Upper lobe of right lung (tissue), 1 donor: Measurements from ENCODE around the gene TFIP11. TPM values are rescaled to one million over a fixed set of nuclear protein-coding genes. Genes with fewer than 3 reads are reported as not detected.

ENCODE experiments used
- ATAC-seq: fragments of 200-7000 bp; cut with Tn5 transposase; one replicate; pipeline ENCODE4 v1.9.1; 2020; ENCODE audit warnings: mild to moderate bottlenecking, moderate library complexity
- DNase-seq: peaks from one replicate; pipeline ENCODE4 v3.0.0-alpha.2; 2020
- H3K27ac ChIP-seq: fragments of 200-600 bp; one replicate; pipeline ENCODE4 v1.8.0; 2022
- H3K27me3 ChIP-seq: fragments of 200-600 bp; one replicate; pipeline ENCODE4 v1.8.0; 2022; ENCODE audit warnings: mild to moderate bottlenecking
- H3K36me3 ChIP-seq: fragments of 200-600 bp; one replicate; pipeline ENCODE4 v1.8.0; 2022
- H3K4me1 ChIP-seq: fragments of 200-600 bp; one replicate; pipeline ENCODE4 v1.8.0; 2022
- H3K4me3 ChIP-seq: fragments of 200-600 bp; one replicate; pipeline ENCODE4 v1.8.0; 2022; ENCODE audit warnings: mild to moderate bottlenecking
- H3K9me3 ChIP-seq: fragments of 200-600 bp; one replicate; pipeline ENCODE4 v1.8.0; 2022
- intact Hi-C: fragments of 100-400 bp; cut with DNase I; formaldehyde crosslinking; loops from one replicate; pipeline ENCODE4 v1.11.0; 2022
- total RNA-seq: library from RNA; stranded (reverse); fragmentation: NEBNext Ultra II Directional; extraction: Animal tissue kit (Norgen Biotek cat#: 25700); gene quantifications from one replicate; pipeline ENCODE4 v1.2.1, GENCODE V29; 2021
- TF ChIP-seq, protein P1 (sequence below): fragments of 200-600 bp; IDR thresholded peaks from one replicate; pipeline ENCODE4 v1.8.0; 2022; ENCODE audit warnings: antibody characterized with exemption
- donor health status: DM: no; HTN: yes; CAD: no; lungs with severe emphysema.

TFIP11 gene
- total RNA-seq, 1 donor from 2014 or later = 33.1 TPM

DNA sequence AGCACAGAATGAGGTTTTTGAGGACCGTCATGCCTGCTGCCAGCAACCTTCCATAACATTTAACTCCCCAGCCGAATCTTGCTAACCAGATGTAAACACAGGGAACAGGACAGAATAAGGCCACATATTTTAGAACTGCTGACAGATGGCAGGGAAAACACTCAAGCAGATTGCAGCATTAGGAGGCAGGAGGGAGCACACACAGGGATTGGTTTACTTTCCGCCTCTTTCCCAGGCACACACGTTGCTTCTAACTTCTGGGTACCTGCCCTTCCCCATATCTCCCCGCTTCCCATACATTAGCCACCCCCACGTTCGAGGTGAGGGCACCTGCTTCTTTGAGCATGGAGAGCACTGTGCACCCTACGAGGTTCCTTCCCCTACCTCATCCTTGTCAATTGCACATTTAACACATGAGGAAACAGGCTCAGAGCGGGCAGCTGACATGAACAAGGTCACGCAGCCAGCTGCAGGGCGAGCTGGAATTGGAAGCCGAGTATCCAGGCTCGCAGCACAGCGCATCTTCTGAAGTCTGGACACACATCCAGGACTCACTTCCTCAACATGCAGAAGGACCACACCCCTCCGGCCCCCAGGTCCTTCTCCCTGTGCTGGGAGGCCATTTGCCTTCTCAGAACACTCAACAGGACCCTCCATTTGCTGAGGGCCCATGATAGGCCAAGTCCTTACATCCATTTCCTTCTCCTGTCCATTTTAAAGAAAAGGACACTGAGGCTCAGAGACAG lies 64.5 kb downstream of the TFIP11 start:
- intact Hi-C loops = no loop called here
- H3K27ac ChIP-seq = no peak overlapping the region
- H3K4me3 ChIP-seq = no peak overlapping the region
- no peaks in the 10 kb centered on the region for H3K9me3 ChIP-seq
- TF ChIP-seq, protein P1, sequence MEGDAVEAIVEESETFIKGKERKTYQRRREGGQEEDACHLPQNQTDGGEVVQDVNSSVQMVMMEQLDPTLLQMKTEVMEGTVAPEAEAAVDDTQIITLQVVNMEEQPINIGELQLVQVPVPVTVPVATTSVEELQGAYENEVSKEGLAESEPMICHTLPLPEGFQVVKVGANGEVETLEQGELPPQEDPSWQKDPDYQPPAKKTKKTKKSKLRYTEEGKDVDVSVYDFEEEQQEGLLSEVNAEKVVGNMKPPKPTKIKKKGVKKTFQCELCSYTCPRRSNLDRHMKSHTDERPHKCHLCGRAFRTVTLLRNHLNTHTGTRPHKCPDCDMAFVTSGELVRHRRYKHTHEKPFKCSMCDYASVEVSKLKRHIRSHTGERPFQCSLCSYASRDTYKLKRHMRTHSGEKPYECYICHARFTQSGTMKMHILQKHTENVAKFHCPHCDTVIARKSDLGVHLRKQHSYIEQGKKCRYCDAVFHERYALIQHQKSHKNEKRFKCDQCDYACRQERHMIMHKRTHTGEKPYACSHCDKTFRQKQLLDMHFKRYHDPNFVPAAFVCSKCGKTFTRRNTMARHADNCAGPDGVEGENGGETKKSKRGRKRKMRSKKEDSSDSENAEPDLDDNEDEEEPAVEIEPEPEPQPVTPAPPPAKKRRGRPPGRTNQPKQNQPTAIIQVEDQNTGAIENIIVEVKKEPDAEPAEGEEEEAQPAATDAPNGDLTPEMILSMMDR = no peak
- no peaks in the 10 kb centered on the region for H3K27me3 ChIP-seq
- peaks cover 17% of the 10 kb centered on the region for H3K36me3 ChIP-seq
- DNase-seq = no peak
- H3K4me1 ChIP-seq = no peaks in the 10 kb centered on the region
- ATAC-seq = no peak

DNA sequence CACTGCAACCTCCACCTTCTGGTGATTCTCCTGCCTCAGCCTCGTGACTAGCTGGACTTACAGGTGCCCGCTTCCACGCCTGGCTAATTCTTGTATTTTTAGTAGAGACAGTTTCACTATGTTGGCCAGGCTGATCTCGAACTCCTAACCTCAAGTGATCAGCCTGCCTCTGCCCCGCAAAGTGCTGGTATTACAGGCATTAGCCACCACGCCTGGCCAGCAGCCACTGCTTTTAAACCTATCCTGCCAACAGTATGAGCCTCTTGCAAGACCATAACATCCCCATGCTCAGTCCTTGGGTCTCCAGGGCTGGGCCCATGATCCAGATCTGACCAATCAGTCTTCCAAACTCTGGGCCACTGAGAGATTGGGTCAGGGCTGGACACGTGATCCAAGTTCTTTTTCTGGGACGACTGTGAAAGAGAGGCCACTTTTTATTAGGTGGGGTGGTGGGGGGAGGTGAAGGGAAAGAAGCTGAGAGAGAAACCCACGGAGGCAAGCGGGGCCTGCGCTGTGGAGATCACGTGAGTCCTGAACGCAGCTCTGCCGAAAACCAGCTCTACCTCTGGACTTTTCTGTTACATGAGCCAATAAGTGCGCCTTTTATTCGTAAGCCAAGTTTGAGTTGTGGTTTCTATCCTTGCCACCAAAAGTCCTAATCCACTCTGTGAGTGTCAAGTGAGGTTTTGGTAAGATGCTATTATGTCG lies 65.3 kb downstream of the TFIP11 start:
- Histone ChIP-seq H3K4me1 (no peaks in the 10 kb centered on the region), H3K4me3 (no peak overlapping the region), H3K36me3 (peaks cover 10% of the 10 kb centered on the region), H3K27ac (no peak overlapping the region), H3K9me3 (no peaks in the 10 kb centered on the region), H3K27me3 (no peaks in the 10 kb centered on the region)
- DNase-seq (no peak), ATAC-seq (no peak)
- intact Hi-C loops = no loop called here
- TF ChIP-seq, protein P1 = no peak

DNA sequence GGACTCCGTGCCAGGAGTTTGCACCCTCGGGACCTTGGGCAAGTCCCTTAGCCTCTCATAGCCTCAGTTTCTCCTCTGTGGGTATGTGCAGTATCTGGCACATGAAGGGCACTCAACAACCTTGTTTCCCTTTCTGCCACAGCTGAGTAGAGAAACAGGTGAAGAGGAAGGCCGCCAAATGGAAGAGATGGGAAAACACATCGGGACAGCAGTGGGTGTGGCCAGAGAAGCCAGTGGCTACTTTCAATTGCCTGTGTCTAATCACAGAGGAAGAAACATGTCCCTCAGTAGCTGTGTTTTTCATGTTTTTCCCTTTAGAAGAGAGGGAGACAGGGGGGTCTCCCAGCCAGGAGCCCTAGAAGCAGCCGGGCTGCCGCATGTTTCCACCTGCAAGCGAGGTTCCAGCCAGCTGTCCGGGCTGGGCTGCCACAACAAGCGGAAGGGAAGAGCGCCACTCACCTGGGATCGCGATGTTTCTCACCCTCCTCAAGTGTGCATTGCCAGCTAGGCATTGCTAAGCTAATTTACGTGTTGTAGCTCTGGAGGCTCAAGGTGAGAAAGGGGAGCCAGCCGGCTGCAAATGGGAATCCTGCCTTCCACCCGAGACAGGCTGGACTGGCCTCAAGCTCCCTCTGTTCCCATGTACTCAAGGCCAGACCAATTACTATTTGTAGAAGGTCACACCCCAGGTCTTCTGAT lies 66.5 kb downstream of the TFIP11 start:
- TF ChIP-seq, protein P1 = no peak
- intact Hi-C loops = no loop called here

DNA sequence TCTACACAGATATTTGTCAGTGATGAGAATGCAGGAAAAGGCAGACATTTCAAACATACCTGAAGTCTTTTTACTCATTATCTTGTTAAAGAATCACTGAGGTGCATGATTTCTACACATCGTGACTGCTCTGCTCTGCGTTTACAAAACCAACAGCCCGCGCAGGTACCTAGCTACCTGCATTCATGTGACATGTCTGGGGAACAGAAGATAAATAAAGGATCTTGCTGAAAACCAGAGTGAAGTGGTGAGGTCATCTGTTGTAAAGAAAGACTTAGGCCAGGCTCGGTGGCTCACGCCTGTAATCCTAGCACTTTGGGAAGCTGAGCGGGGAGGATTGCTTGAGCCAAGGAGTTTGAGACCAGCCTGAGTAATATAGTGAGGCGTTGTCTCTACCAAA lies 67.5 kb downstream of the TFIP11 start:
- H3K4me3 ChIP-seq = no peak overlapping the region
- H3K27ac ChIP-seq = no peak overlapping the region
- no peaks in the 10 kb centered on the region for H3K9me3 ChIP-seq
- DNase-seq (no peak), ATAC-seq (no peak)
- intact Hi-C loops = no loop called here
- no peaks in the 10 kb centered on the region for H3K27me3 ChIP-seq
- H3K36me3 ChIP-seq = no peaks in the 10 kb centered on the region
- TF ChIP-seq, protein P1 = no peak
- H3K4me1 ChIP-seq = no peaks in the 10 kb centered on the region

More for the DNA sequence above, 66.5 kb downstream of the TFIP11 start:
- Histone ChIP-seq H3K9me3 (no peaks in the 10 kb centered on the region), H3K27me3 (no peaks in the 10 kb centered on the region), H3K4me3 (no peak overlapping the region), H3K4me1 (no peaks in the 10 kb centered on the region), H3K36me3 (peaks cover under 1% of the 10 kb centered on the region), H3K27ac (no peak overlapping the region)
- DNase-seq (no peak), ATAC-seq (no peak)

DNA sequence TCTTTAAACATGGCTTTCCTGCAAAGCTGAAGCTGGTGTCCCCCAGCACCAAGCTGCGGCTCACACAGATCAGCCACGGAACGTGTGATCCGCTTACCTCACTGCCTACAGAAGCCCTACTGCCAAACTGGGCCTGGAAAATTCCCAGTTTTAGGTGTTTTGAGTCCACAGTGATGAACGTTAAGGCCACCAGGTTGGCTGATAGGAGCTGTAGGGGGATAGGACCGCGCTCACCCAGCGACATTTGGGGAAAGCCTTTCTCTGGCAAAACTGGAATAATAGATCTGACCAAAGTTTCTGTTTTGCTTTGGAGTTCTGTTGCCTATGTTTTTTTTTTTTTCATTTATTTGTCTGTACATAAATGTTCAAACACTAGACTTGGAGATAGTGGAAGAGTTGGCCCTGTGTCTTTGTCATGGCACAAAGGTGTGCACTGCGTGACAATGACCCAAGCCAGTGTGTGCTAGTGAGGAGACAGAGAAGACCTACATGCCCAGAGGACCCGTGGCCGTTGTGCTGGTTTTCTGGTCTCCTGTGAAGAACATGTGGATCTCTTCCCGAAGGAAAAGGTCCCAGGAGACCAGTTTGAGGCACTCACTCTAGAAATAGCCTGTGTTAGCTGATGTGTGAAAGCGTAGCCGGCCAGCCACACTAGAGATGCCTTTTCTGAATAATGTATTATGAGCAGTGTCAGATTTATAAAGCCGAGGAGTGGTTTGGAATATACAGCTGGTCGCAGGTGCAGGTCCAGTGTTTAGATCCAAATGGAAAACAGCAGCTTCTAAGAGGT lies 68.2 kb downstream of the TFIP11 start:
- DNase-seq = no peak
- H3K27me3 ChIP-seq = no peaks in the 10 kb centered on the region
- H3K9me3 ChIP-seq = no peaks in the 10 kb centered on the region
- TF ChIP-seq, protein P1 = no peak
- H3K4me3 ChIP-seq = no peak overlapping the region
- no peak for ATAC-seq
- no peak overlapping the region for H3K27ac ChIP-seq
- no peaks in the 10 kb centered on the region for H3K4me1 ChIP-seq
- intact Hi-C loops = no loop called here
- H3K36me3 ChIP-seq = no peaks in the 10 kb centered on the region
